Measurements from ENCODE around the gene RBM45.
A peak's percentile ranks its signal among the peaks of the same experiment; 100 is the strongest.
"Not testable (repeated sequence)": the region's sequence is repeated elsewhere in the genome, so short reads cannot be mapped to it uniquely, and the experiment has no call there.

RBM45 gene

DNA sequence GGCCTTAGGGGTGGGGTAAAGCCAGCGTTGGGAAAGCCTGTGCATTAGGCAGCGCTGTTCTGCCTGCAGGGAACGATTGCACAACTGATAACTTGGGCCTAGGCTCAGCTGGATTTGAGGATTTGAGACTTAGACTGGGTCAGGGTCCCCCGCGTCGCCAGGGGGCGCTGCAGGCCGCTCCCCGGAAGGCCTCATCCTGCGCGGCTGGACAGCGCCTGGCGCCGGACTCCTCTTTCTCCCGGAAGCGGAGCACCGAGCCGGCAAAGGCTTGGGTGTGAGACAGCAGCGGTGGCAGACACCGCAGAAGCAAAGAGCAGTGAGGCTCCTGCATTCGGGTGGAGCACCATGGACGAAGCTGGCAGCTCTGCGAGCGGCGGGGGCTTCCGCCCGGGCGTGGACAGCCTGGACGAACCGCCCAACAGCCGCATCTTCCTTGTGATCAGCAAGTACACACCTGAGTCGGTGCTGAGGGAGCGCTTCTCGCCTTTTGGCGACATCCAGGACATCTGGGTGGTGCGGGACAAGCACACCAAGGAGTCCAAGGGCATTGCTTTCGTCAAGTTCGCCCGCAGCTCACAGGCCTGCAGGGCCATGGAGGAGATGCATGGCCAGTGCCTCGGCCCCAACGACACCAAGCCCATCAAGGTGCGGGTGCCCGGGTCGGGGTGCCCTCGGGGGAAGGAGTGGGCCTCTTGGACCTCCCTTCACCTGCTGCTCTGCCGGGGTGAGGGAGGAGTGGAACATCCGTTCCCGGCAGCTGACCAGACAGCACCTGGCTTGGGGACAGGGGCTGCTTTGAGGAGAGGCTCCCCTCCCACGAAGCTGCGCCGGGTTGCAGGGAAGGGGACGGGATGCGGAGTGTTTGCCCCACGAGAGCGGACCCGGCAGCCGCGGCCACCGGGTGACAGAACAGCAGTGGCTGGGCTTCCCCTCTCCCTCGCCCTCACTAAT, at the start of gene RBM45:
RBM45 (plus strand) TSS at position 236 of the 951 bp plus-strand sequence; CDS start at position 346, 110 bp downstream.
- peak; percentile 90 for DNase-seq

GRCh38 chr2:178066324-178066723, 45.9 kb upstream of the RBM45 start:
- no peak for DNase-seq

DNA sequence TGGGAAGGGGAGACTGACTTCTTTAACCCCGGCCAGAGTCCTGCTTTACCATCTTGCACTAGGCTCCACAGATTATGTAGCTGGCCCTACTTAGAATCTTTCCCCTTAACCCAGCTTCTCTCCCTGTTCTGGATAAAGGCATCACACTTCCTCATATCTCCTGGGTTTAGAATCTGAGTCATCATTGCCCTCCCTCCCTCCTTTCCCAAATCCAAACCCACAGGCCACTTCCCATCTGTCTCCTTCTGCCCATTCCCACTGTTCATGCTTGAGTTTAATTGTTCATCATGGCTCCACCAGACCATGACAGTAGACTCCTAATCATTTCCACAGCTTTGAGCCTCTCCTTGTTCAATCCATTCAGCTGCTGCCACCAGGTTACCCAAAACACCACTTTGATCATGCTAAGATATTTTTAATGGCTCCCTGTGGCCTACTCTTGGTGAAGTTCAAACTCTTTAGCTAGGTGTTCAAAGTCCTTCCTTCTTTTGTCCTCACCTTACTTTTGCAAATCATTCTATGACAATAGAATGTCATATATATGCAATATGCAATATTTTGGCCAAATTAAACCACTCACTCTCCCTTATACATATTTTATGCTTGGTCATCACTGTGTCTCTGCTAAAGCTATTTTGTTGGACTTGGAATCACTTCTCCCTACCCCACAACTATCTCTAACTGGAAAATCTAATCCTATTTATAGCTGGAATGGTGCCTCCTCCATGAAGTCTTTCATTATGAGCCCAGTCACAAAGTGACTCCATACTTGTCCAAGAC, 45.2 kb upstream of the RBM45 start:
- no peak for DNase-seq

DNA sequence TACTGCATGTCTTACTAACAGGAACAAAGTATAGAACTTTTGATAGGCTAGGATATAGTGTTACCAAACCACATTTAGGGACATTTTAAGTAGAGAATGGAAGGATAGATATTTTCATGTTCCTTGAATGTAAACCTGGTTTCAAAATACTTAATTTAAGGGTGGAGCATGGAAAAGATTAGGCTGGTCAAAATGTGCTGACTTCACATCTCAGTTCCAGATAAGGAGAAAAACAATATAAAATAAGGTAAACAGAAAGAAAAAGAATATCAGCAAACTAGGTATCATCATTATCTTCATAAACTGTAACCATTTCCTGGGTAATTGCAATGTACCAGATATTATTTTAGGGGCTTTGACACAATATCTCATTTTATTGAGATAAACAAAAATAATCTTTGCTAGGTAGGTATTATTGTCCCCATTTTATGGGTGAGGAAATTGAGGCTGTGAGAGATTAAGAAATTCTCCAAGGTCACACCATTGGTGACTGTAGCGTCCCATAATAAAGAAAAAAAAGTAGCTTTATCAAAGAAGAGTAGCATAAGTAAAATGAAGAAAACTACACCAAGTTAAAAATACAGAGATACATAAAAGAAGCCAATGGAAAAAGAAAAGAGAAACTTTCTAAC, 43.3 kb upstream of the RBM45 start:
- no peak for DNase-seq

- no peak for DNase-seq
Observed at GRCh38 chr2:178069551-178069950, 42.7 kb upstream of the RBM45 start.

GRCh38 chr2:178070824-178071223, 41.4 kb upstream of the RBM45 start:
- DNase-seq = no peak

DNA sequence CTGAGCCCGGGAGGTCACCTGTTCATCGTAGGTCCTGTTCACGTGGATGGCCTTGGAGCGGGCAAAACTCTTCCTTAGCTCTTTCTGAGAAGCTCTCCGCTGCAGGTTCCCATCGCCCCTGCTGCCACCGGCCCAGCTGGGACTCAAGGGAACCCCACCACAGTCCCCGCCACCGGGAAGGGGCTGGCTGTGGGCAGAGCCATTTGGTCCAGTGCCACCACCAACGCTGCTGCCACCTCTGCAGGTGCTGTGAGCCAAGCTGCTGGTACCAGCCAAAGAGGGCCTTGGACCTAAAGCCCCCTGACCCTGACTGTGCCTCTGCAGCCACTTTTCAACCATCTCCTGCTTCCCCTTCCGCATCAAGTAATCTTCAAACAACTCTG, 40.2 kb upstream of the RBM45 start:
- no peak for DNase-seq

- DNase-seq = peak; percentile 81
Observed at GRCh38 chr2:178072383-178073301, 39.6 kb upstream of the RBM45 start, which contains the start of gene PDE11A. TSS of gene PDE11A (minus strand) at chr2:178072777. CDS start at chr2:178072437, 340 bp downstream.

GRCh38 chr2:178074123-178075005, 37.9 kb upstream of the RBM45 start:
- DNase-seq = no peak

DNA sequence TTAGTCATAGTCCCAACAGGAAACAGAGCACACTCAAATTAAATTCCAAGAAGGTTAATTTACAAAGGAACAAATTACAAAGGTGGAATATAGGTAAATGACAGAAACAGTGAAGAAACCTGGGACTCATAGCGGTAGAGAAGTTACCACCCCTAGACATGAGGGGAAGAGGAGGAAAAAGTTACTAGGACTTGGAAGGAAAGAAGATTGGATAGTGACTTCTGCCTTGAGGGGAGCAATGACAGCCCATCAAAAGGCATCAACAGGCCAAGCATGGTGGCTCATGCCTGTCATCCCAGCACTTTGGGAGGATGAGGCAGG, 37.3 kb upstream of the RBM45 start:
- no peak for DNase-seq

DNA sequence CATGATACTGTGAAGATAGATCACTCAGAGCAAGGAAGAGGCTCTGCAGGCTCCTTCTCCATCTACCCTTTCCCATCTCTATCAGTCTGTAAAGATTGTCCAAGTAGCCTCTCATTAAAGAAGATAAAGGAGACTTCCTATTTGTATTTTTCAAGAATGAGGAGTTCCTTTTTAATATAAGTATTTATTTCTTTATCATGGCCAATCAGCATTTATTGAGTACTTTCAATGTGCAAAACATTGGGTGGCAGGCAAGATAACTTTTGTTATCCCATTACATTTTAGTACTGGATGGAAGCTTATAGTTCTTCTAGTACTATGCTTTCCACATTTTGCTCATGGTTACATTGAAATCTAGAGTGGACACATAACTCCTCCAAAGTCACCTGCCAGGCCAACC, 36.1 kb upstream of the RBM45 start:
- no peak for DNase-seq

DNA sequence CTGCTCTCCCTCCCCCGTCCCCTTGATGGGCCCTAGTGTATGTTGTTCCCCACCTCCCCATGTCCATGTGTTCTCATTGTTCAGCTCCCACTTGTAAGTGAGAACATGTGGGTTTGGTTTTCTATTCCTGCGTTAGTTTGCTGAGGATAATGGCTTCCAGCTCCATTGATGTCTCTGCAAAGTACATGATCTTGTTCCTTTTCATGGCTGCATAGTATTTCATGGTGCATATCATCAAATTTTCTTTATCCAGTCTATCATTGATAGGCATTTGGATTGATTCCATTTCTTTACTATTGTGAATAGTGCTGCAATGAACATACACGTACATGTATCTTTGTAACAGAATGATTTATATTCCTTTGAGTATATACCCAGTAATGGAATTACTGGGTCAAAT, 33.0 kb upstream of the RBM45 start:
- not testable (repeated sequence) for DNase-seq

GRCh38 chr2:178082408-178083045, 29.7 kb upstream of the RBM45 start:
- no peak for DNase-seq

- no peak for DNase-seq
Observed at GRCh38 chr2:178084273-178084672, 28.0 kb upstream of the RBM45 start.

- no peak for DNase-seq
Observed at GRCh38 chr2:178088774-178089270, 23.4 kb upstream of the RBM45 start.

DNA sequence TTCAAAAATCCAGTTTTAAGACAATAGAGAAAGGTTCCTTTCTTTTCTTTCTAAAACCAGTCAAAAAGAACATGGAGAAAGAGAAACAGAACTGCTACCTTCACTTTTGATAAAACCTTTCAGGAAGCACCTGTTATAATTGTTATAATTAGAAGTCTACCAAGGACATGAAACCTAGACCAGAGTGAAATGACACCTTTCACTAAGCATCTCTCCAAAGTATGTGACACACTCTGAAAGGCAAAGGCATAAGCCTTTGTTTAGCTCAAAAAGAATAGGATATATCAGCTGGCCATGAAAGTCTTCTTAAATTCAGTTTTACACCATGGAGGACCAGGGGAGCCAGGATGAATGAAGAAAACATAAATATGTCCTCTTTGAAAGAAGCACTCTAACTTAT, 18.8 kb upstream of the RBM45 start:
- DNase-seq = no peak

DNA sequence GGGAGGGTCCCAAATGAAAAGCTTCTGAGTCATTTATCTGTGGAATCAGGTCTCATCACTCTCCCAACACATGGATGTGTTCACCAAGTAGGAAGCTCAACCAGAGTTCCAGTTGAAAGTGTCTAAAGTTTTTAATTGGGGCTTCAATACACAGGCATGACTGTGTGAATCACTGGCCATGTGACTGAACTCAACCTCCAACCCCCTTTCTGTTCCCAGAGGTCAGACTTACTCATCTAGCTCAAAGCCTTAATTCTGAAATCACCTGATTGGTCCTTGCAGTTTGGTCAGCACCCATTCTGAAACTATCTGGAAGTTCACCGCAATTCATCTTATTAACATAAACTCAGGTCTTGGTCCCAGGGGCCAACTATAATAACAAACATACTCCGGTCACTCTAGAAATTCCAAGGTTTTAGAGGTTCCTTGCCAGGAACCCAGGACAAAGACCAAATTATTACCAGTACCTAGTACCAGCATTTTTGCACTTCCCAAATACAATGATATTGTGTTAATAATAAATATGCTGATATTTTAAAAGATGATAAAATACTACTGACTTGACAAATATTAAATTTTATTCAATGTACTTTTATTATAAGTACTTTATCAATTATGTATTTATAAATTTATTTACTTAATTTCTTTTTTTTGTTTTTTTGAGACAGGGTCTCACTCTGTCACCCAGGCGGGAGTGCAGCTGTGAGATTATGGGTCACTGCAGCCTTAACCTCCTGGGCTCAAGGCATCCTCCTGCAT, 10.7 kb upstream of the RBM45 start:
- no peak for DNase-seq

DNA sequence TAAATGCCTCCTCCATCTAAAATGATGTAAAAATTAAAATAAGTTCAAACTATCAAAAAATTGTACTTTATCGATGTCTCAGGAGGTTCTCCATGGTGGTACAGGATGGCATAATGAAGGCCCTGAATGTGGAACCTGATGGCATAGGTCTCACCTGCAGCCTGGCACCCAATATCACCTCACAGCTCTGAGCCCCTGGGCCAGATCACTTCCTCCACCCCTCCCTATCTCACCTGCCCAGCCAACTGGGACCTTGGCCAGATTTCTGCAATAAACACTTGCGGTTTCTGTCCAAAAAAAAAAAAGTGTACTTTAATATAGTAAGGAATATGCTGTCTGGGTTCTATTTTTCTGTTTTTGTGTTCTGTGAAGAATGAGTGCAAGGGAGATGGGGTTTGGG, 6.7 kb upstream of the RBM45 start:
- no peak for DNase-seq

GRCh38 chr2:178106053-178106452, 6.2 kb upstream of the RBM45 start:
- DNase-seq = no peak

DNA sequence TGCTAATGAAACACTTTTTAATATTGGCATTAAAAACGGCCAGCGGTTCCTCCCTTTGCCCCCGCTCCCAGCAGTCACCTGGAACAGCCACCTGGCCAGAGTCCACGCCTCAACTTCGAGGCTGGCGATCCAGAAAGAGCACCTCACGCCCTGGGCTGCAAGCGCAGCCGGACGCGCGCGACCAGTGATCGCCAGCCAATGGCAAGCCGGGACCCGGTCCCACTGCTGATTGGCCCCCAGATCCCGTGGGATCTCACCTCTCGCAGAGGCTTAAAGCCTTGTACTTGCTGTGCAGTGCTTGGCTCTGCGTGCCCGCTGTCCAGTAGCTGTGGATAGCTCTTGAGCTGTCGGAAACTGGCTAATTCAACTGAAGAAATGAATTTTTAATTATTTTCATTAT, 4.1 kb upstream of the RBM45 start:
- DNase-seq = no peak
